Activated CD4-positive, alpha-beta memory T cell treated with anti-CD3 and anti-CD28 coated beads, Interleukin-2, amount 10 ng/mL, durations not matched to agents 7 days and 5 days (primary cell): ENCODE results near the gene MRM1. TPM values are rescaled to one million over a fixed set of nuclear protein-coding genes. Genes with fewer than 3 reads are reported as not detected.
A peak's percentile ranks its signal among the peaks of the same experiment; 100 is the strongest.

Experiments used
- CTCF ChIA-PET: fragments of 350-600 bp; sonication (Branson Sonifier 250); formaldehyde crosslinking; loops from one replicate; lab custom pipeline; 2021; ENCODE audit warnings: antibody characterized with exemption, inconsistent platforms; lab: Charles Lee
- POLR2A ChIA-PET: fragments of 350-600 bp; sonication (Branson Sonifier 250); formaldehyde crosslinking; loops from one replicate; lab custom pipeline; 2021; ENCODE audit warnings: antibody characterized with exemption; lab: Charles Lee
- DNase-seq: peaks from one replicate; pipeline ENCODE4 v3.0.0-alpha.2; 2020
- H3K27ac Mint-ChIP-seq: one replicate; pipeline ENCODE4 v1.8.0; 2021; ENCODE audit warnings: mild to moderate bottlenecking, mixed read lengths
- H3K27me3 Mint-ChIP-seq: one replicate; pipeline ENCODE4 v1.8.0; 2021; ENCODE audit warnings: mixed read lengths
- H3K36me3 Mint-ChIP-seq: one replicate; pipeline ENCODE4 v1.8.0; 2021; ENCODE audit warnings: low read depth, mixed read lengths
- H3K4me1 Mint-ChIP-seq: one replicate; pipeline ENCODE4 v1.8.0; 2021; ENCODE audit warnings: mixed read lengths
- H3K4me3 Mint-ChIP-seq: one replicate; pipeline ENCODE4 v1.8.0; 2021; ENCODE audit warnings: mild to moderate bottlenecking, mixed read lengths
- H3K9me3 Mint-ChIP-seq: one replicate; pipeline ENCODE4 v1.8.0; 2021; ENCODE audit warnings: mixed read lengths
- total RNA-seq, 2 experiments: library from RNA; stranded (reverse); gene quantifications; one replicate each; pipeline ENCODE4 v1.2.3, GENCODE V29; 2021

MRM1 gene
- total RNA-seq, 2 experiments from 2014 or later, result 7.3 to 8.4 TPM

- peaks cover 76% of the 10 kb centered on the region for H3K27me3 Mint-ChIP-seq
- peak overlapping the region; percentile 64 for H3K4me3 Mint-ChIP-seq
- no peaks in the 10 kb centered on the region for H3K36me3 Mint-ChIP-seq
- no peaks in the 10 kb centered on the region for H3K9me3 Mint-ChIP-seq
- no peak overlapping the region for H3K27ac Mint-ChIP-seq
- ChIA-PET CTCF (interaction anchor here (2.2 kb wide), 1 partner anchor 14 kb away, joined by 7 read pairs; no protein-coding TSS in a partner anchor), POLR2A (interaction anchor here (1.2 to 1.5 kb wide), 2 partner anchors 9 to 33 kb away, joined by 3 read pairs; no protein-coding TSS in a partner anchor)
- peaks cover 15% of the 10 kb centered on the region for H3K4me1 Mint-ChIP-seq
- peak; percentile 23 for DNase-seq
These were observed 40.8 kb downstream of the MRM1 start for GRCh38 chr17:36641877-36642845.

- DNase-seq, result no peak
- Mint-ChIP-seq H3K4me3 (no peak overlapping the region), H3K9me3 (no peaks in the 10 kb centered on the region), H3K36me3 (no peaks in the 10 kb centered on the region), H3K27me3 (peaks cover 75% of the 10 kb centered on the region), H3K27ac (no peak overlapping the region), H3K4me1 (peaks cover 15% of the 10 kb centered on the region)
- CTCF ChIA-PET, result interaction anchor here (2.2 kb wide), 1 partner anchor 15 kb away, joined by 7 read pairs; no protein-coding TSS in a partner anchor
- POLR2A ChIA-PET, result interaction anchor here (1.2 to 1.5 kb wide), 2 partner anchors 8 to 32 kb away, joined by 3 read pairs; no protein-coding TSS in a partner anchor
These were observed 41.8 kb downstream of the MRM1 start for GRCh38 chr17:36643086-36643685.

- Mint-ChIP-seq H3K36me3 (no peaks in the 10 kb centered on the region), H3K9me3 (no peaks in the 10 kb centered on the region), H3K4me3 (no peak overlapping the region), H3K27me3 (peaks cover 69% of the 10 kb centered on the region), H3K4me1 (peaks cover 15% of the 10 kb centered on the region), H3K27ac (no peak overlapping the region)
- ChIA-PET POLR2A (no interaction called here), CTCF (no interaction called here)
- DNase-seq, result no peak
These were observed 44.0 kb downstream of the MRM1 start for GRCh38 chr17:36645422-36645821.

DNA sequence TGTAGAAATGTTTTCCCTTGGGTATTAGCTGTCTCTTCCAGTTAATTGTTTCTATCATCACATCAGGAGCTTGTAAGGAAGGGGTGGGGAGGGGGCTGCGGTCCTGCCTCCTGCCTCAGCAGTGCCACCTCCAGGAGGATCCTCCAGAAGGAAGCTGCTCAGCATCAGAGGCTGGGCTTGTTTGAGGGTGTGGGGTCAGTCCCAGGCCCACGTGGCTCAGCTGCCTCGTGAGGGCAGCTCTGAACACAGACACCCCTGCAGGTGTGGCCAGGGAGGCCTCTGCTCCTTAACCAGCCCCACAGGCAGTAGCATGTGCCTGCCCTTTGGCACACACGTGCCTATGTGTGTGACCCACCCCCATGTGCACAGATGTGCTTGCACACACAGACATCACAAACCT, 46.3 kb downstream of the MRM1 start:
- no peak overlapping the region for H3K4me3 Mint-ChIP-seq
- no peak for DNase-seq
- CTCF ChIA-PET, result no interaction called here
- POLR2A ChIA-PET, result no interaction called here
- peaks cover 10% of the 10 kb centered on the region for H3K4me1 Mint-ChIP-seq
- no peaks in the 10 kb centered on the region for H3K36me3 Mint-ChIP-seq
- H3K9me3 Mint-ChIP-seq, result no peaks in the 10 kb centered on the region
- H3K27ac Mint-ChIP-seq, result no peak overlapping the region
- peaks cover 66% of the 10 kb centered on the region for H3K27me3 Mint-ChIP-seq

DNA sequence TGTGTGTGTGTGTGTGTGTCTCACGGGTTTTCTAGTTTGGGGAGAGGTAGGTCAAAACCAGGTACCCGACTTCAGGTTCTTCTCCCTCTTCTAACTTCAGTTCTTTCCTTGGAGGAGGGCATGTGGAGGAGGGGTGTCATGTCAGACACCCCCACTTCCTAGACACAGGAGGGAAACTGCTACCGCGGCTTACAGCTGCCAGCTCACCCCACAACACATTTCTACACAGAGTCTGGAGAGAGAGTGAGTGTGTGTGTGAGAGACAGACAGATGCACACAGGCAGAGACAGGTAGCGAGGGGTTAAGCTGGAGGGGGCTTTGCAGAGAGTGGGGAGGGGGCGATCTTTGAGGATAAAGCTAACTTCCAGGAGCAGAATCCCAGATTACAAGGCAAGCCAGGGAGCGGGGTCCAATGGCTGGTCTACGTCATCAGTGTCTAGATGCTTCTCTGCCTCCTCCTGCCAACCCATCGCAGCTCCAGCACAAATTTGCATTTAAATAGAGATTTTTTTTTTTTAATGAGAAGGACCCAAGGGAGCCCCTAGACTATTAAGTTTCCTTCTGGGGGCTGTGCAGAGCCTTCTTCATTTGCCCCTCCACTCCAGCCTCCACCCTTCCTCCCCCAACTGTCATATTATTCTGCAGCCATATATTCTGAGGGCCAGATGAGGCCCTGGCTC, 48.9 kb downstream of the MRM1 start:
- H3K27ac Mint-ChIP-seq, result no peak overlapping the region
- H3K4me1 Mint-ChIP-seq, result peaks cover 2% of the 10 kb centered on the region
- no peaks in the 10 kb centered on the region for H3K9me3 Mint-ChIP-seq
- no peak overlapping the region for H3K4me3 Mint-ChIP-seq
- no peaks in the 10 kb centered on the region for H3K36me3 Mint-ChIP-seq
- POLR2A ChIA-PET, result no interaction called here
- DNase-seq, result no peak
- CTCF ChIA-PET, result interaction anchor here (0.6 kb wide), 1 partner anchor 357 kb away, joined by 3 read pairs; no protein-coding TSS in a partner anchor
- H3K27me3 Mint-ChIP-seq, result peaks cover 52% of the 10 kb centered on the region

GRCh38 chr17:36653374-36653773, 52.0 kb downstream of the MRM1 start:
- Mint-ChIP-seq H3K9me3 (no peaks in the 10 kb centered on the region), H3K36me3 (no peaks in the 10 kb centered on the region), H3K27ac (no peak overlapping the region), H3K27me3 (peaks cover 46% of the 10 kb centered on the region), H3K4me3 (no peak overlapping the region), H3K4me1 (peaks cover 8% of the 10 kb centered on the region)
- DNase-seq, result no peak
- ChIA-PET CTCF (no interaction called here), POLR2A (interaction anchor here (1.3 kb wide), 1 partner anchor 22 kb away, joined by 4 read pairs; no protein-coding TSS in a partner anchor)

DNA sequence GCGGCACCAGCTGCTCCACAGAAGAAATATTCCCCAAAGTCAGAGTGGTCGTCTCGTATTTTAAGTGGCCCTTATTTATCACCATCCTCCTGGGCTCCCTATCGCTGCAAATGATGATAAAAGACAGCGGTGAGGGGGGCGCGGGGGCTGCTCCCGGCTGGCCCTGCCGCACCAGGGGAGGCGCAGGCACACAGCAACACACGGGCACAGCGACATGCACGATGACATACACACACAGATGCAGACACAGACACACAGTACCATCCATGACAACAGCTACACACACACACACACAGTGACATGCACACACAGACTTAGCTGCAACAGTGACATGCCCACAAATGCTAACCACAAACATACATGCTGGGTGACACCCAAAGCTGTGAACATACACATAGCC, 52.5 kb downstream of the MRM1 start:
- Mint-ChIP-seq H3K4me3 (no peak overlapping the region), H3K9me3 (no peaks in the 10 kb centered on the region), H3K4me1 (peaks cover 8% of the 10 kb centered on the region), H3K27me3 (peaks cover 46% of the 10 kb centered on the region), H3K36me3 (no peaks in the 10 kb centered on the region), H3K27ac (no peak overlapping the region)
- POLR2A ChIA-PET, result interaction anchor here (1.3 to 1.4 kb wide), 2 partner anchors 8 to 21 kb away, joined by 3 to 4 read pairs; no protein-coding TSS in a partner anchor
- CTCF ChIA-PET, result no interaction called here
- no peak for DNase-seq

GRCh38 chr17:36655726-36656125, 54.3 kb downstream of the MRM1 start:
- H3K36me3 Mint-ChIP-seq, result no peaks in the 10 kb centered on the region
- CTCF ChIA-PET, result interaction anchor here (1.1 to 1.6 kb wide), 2 partner anchors 27 to 100 kb away, joined by 5 to 6 read pairs; no protein-coding TSS in a partner anchor
- no peak for DNase-seq
- H3K4me3 Mint-ChIP-seq, result no peak overlapping the region
- H3K9me3 Mint-ChIP-seq, result no peaks in the 10 kb centered on the region
- H3K4me1 Mint-ChIP-seq, result peaks cover 8% of the 10 kb centered on the region
- H3K27ac Mint-ChIP-seq, result no peak overlapping the region
- H3K27me3 Mint-ChIP-seq, result peaks cover 44% of the 10 kb centered on the region
- POLR2A ChIA-PET, result interaction anchor here (1.5 kb wide), 1 partner anchor 19 kb away, joined by 3 read pairs; no protein-coding TSS in a partner anchor

GRCh38 chr17:36657390-36657762, 56.0 kb downstream of the MRM1 start:
- no peaks in the 10 kb centered on the region for H3K36me3 Mint-ChIP-seq
- H3K4me1 Mint-ChIP-seq, result peaks cover 6% of the 10 kb centered on the region
- H3K27ac Mint-ChIP-seq, result no peak overlapping the region
- no peak overlapping the region for H3K4me3 Mint-ChIP-seq
- peaks cover 42% of the 10 kb centered on the region for H3K27me3 Mint-ChIP-seq
- CTCF ChIA-PET, result no interaction called here
- H3K9me3 Mint-ChIP-seq, result no peaks in the 10 kb centered on the region
- no peak for DNase-seq
- POLR2A ChIA-PET, result no interaction called here

GRCh38 chr17:36657763-36658490, 56.5 kb downstream of the MRM1 start:
- POLR2A ChIA-PET, result no interaction called here
- Mint-ChIP-seq H3K9me3 (no peaks in the 10 kb centered on the region), H3K27ac (no peak overlapping the region), H3K4me1 (peaks cover 6% of the 10 kb centered on the region), H3K36me3 (no peaks in the 10 kb centered on the region), H3K4me3 (no peak overlapping the region), H3K27me3 (peaks cover 42% of the 10 kb centered on the region)
- peak; percentile 23 for DNase-seq
- CTCF ChIA-PET, result interaction anchor here (1.0 to 1.1 kb wide), 2 partner anchors 16 to 48 kb away, joined by 3 to 4 read pairs; no protein-coding TSS in a partner anchor
